Parathyroid adenoma (tissue), 2 donors: ENCODE measurements around the gene PTPRQ.

Source experiments
- H2AFZ ChIP-seq: fragments of 300-600 bp; sonication (generic); one replicate; pipeline ENCODE4 v1.7.0; 2017; ENCODE audit warnings: antibody characterized with exemption, mild to moderate bottlenecking
- H3K27ac ChIP-seq: fragments of 300-600 bp; sonication (generic); one replicate; pipeline ENCODE4 v1.7.0; 2017
- H3K27me3 ChIP-seq: fragments of 300-600 bp; sonication (generic); one replicate; pipeline ENCODE4 v1.7.0; 2017; ENCODE audit warnings: low read length; ENCODE audit not compliant: control insufficient read depth, insufficient read depth
- H3K36me3 ChIP-seq: fragments of 300-600 bp; sonication (generic); one replicate; pipeline ENCODE4 v1.7.0; 2017; ENCODE audit warnings: low read length; ENCODE audit not compliant: control insufficient read depth, insufficient read depth
- H3K4me1 ChIP-seq: fragments of 300-600 bp; sonication (generic); one replicate; pipeline ENCODE4 v1.7.0; 2017; ENCODE audit warnings: control low read depth
- H3K4me2 ChIP-seq: fragments of 300-600 bp; sonication (generic); one replicate; pipeline ENCODE4 v1.7.0; 2017; ENCODE audit warnings: low read length
- H3K4me3 ChIP-seq: fragments of 300-600 bp; sonication (generic); one replicate; pipeline ENCODE4 v1.7.0; 2017; ENCODE audit warnings: low read depth, low read length
- H3K79me2 ChIP-seq: fragments of 300-600 bp; sonication (generic); one replicate; pipeline ENCODE4 v1.7.0; 2017; ENCODE audit warnings: control low read depth
- H3K9ac ChIP-seq: fragments of 300-600 bp; sonication (generic); one replicate; pipeline ENCODE4 v1.7.0; 2017; ENCODE audit warnings: mild to moderate bottlenecking
- H3K9me3 ChIP-seq: fragments of 300-600 bp; sonication (generic); one replicate; pipeline ENCODE4 v1.7.0; 2017; ENCODE audit warnings: low read length; ENCODE audit not compliant: control insufficient read depth
- TF ChIP-seq, protein P1 (sequence below): fragments of 300-600 bp; sonication (generic); IDR thresholded peaks from one replicate; pipeline ENCODE4 v1.7.0; 2017; ENCODE audit warnings: antibody characterized with exemption, mild to moderate bottlenecking
- donor health status: primary hyperparathyroidism.

Gene PTPRQ

DNA sequence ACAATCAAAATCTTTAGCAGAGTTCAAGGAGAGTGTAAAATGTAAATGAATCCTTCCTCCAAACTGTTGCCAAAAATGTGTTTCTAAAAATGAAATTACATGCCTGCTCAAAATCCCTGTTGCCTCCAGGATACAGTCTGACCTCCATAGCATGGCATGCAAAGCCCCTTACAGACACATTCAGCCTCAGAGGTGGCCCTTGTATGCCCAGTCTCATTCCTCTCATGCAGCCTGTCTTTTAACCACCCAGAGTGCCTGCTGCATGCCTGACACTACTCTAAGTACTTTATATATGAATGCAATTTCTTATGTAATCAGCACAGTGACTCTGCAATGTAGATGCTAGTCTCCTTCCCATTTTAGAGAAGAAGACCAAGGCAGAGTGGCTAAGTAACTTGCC, 24.4 kb upstream of the PTPRQ start:
- Histone ChIP-seq H3K27me3 (no peaks in the 10 kb centered on the region), H3K27ac (no peak overlapping the region), H3K4me3 (no peak overlapping the region), H3K9me3 (no peaks in the 10 kb centered on the region), H3K9ac (no peak overlapping the region), H3K79me2 (no peaks in the 10 kb centered on the region), H3K36me3 (no peaks in the 10 kb centered on the region), H3K4me1 (no peaks in the 10 kb centered on the region), H3K4me2 (no peak overlapping the region), H2AFZ (peak overlapping the region; percentile 18)
- TF ChIP-seq, protein P1, sequence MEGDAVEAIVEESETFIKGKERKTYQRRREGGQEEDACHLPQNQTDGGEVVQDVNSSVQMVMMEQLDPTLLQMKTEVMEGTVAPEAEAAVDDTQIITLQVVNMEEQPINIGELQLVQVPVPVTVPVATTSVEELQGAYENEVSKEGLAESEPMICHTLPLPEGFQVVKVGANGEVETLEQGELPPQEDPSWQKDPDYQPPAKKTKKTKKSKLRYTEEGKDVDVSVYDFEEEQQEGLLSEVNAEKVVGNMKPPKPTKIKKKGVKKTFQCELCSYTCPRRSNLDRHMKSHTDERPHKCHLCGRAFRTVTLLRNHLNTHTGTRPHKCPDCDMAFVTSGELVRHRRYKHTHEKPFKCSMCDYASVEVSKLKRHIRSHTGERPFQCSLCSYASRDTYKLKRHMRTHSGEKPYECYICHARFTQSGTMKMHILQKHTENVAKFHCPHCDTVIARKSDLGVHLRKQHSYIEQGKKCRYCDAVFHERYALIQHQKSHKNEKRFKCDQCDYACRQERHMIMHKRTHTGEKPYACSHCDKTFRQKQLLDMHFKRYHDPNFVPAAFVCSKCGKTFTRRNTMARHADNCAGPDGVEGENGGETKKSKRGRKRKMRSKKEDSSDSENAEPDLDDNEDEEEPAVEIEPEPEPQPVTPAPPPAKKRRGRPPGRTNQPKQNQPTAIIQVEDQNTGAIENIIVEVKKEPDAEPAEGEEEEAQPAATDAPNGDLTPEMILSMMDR = no peak

DNA sequence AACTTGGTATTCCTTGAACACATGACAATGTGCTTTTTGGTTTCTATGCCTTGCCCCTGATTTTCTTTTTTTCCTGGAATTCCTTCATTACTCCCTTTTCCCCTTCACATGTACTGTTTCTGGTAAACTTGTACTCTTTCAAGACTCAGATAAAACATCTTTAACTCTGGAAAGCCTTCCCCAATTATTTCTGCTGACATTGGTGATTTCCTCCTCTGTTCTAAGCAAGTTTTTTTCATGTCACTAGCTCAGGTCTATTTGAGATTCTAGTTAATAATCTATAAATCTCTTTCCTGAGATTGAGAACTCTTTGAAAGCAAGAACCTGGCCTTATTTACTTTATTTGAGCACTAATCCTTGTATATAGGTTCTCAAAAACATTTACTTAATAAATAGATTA, 24.0 kb upstream of the PTPRQ start:
- Histone ChIP-seq H2AFZ (peak overlapping the region; percentile 18), H3K4me3 (no peak overlapping the region), H3K9me3 (no peaks in the 10 kb centered on the region), H3K79me2 (no peaks in the 10 kb centered on the region), H3K4me1 (no peaks in the 10 kb centered on the region), H3K4me2 (no peak overlapping the region), H3K36me3 (no peaks in the 10 kb centered on the region), H3K9ac (no peak overlapping the region), H3K27me3 (no peaks in the 10 kb centered on the region), H3K27ac (no peak overlapping the region)
- TF ChIP-seq, protein P1 = no peak

DNA sequence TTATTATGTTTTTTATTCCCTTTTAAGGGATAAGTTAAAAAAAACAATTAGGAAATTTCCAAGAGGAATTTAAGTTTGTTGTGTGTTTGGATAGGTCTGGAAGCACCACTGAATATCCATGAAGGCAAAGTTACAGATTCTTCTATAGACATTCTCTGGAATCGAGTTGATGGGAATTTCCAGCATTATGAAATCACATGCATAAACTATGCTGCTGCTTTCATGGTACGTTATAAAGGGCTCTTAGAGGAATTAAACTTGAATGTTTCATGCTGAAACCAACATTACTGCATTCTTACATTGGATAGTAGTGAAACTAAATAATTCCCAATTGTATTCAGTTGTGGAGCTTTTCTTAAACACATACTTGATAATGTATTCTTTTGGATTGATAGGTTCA, 21.5 kb upstream of the PTPRQ start:
- no peak overlapping the region for H3K4me2 ChIP-seq
- no peak overlapping the region for H3K4me3 ChIP-seq
- no peak overlapping the region for H3K27ac ChIP-seq
- TF ChIP-seq, protein P1 = no peak
- no peak overlapping the region for H2AFZ ChIP-seq
- H3K79me2 ChIP-seq = no peaks in the 10 kb centered on the region
- H3K9ac ChIP-seq = no peak overlapping the region
- no peaks in the 10 kb centered on the region for H3K9me3 ChIP-seq
- H3K36me3 ChIP-seq = no peaks in the 10 kb centered on the region
- H3K4me1 ChIP-seq = no peaks in the 10 kb centered on the region
- no peaks in the 10 kb centered on the region for H3K27me3 ChIP-seq

DNA sequence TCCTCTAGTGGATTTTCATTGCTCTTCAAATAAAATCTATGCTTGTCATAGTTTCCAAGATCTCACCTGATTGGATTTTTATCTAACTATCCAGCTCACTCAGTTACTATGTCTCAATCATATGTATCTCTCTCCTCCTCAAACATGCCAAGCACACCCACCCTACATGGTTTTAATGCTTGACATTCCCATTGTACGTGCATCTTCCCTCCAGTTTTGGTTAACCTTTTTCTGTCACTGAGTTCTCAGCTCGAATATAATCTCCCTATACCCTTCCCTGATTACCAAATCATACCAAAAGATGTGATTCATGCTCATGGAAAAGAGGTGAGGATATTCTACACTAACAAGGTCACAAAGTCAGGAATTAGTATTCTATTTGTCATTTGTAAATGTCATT, 12.0 kb upstream of the PTPRQ start:
- Histone ChIP-seq H3K4me3 (no peak overlapping the region), H3K27me3 (no peaks in the 10 kb centered on the region), H3K4me1 (no peaks in the 10 kb centered on the region), H3K9ac (no peak overlapping the region), H3K4me2 (no peak overlapping the region), H3K9me3 (no peaks in the 10 kb centered on the region), H3K27ac (no peak overlapping the region), H2AFZ (no peak overlapping the region), H3K79me2 (no peaks in the 10 kb centered on the region), H3K36me3 (no peaks in the 10 kb centered on the region)
- TF ChIP-seq, protein P1 = no peak

DNA sequence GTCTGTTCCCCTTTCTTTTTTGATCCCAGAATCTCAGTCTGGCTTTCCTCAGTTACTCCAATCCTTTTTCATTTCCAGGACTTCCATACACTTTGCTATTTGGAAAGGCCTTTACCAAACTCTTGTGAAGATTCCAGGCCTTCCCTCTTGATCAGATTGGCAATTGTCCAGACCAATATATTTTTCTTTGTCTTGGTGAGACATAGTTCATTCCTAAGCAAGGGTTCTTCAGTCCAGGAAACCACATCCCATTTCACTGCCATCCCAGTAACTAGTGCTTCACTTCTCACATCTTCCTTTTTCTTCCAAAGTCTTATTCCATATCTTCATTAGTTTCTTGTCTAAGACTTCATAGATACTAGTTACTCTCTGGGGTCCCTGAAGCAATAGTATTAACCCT, 2.1 kb upstream of the PTPRQ start:
- Histone ChIP-seq H2AFZ (peak overlapping the region; percentile 23), H3K36me3 (no peaks in the 10 kb centered on the region), H3K4me3 (no peak overlapping the region), H3K9ac (no peak overlapping the region), H3K27me3 (no peaks in the 10 kb centered on the region), H3K4me1 (no peaks in the 10 kb centered on the region), H3K27ac (no peak overlapping the region), H3K9me3 (no peaks in the 10 kb centered on the region), H3K4me2 (no peak overlapping the region), H3K79me2 (no peaks in the 10 kb centered on the region)
- TF ChIP-seq, protein P1 = no peak
